SH-SY5Y (cell line): Measurements from ENCODE around the gene MTM1.

Experiments
- GATA2 ChIP-seq: IDR thresholded peaks from 2 replicates; pipeline ENCODE4 v1.6.1; 2011; ENCODE audit warnings: mild to moderate bottlenecking, low read depth, low read length
- GATA3 ChIP-seq: IDR thresholded peaks from 2 replicates; pipeline ENCODE4 v1.6.1; 2011; ENCODE audit warnings: low read depth, mild to moderate bottlenecking, low read length, moderate library complexity

DNA sequence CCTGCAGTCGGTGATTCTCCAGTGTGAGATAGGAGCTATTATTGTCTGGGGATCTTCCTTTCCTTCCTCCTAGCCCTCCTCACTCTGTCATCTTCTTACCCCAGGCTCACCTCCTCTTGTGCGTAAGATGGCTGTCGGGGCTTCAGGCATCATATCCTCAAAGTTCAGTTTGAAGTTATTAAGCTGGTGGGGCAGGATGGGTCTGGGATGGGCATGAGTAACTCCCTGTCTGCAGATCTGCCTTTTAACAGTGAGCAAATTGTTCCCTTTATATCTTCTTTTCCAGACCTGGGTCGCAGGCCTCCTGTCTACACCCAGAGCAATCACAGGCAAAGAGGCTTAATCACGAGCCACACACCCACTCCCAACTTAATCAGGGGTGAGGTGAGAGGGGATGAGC, 123.9 kb downstream of the MTM1 start:
- TF ChIP-seq GATA2, result no peak
- TF ChIP-seq GATA3, result no peak
